HepG2 (cell line): ENCODE measurements around the gene OBSL1. TPM values are rescaled to one million over a fixed set of nuclear protein-coding genes. Genes with fewer than 3 reads are reported as not detected.

Experiments
- DNMT1 ChIP-seq: sonication (generic); formaldehyde crosslinking; IDR thresholded peaks from 2 replicates; pipeline ENCODE4 v1.5.1; 2020; ENCODE audit warnings: mild to moderate bottlenecking, missing genetic modification reagents
- ETV6 ChIP-seq: sonication (generic); formaldehyde crosslinking; conservative IDR thresholded peaks from 2 replicates; pipeline ENCODE4 v1.4.0; 2020; ENCODE audit warnings: missing genetic modification reagents
- FOXA3 ChIP-seq: IDR thresholded peaks from 2 replicates; pipeline ENCODE4 v1.6.1; 2016; ENCODE audit warnings: missing genetic modification reagents, missing compliant biosample characterization
- GATA4 ChIP-seq: sonication (generic); IDR thresholded peaks from 2 replicates; pipeline ENCODE4 v1.6.1; 2016; ENCODE audit warnings: antibody characterized with exemption, low read depth, borderline replicate concordance
- HOXD1 ChIP-seq: sonication (generic); formaldehyde crosslinking; IDR thresholded peaks from 2 replicates; pipeline ENCODE4 v1.5.0; 2020; ENCODE audit warnings: missing genetic modification reagents
- KDM4B ChIP-seq: sonication (generic); formaldehyde crosslinking; IDR thresholded peaks from 2 replicates; pipeline ENCODE4 v1.4.0; 2020; ENCODE audit warnings: missing genetic modification reagents
- MIER3 ChIP-seq: IDR thresholded peaks from 2 replicates; pipeline ENCODE4 v1.6.1; 2016; ENCODE audit warnings: missing compliant biosample characterization, borderline replicate concordance
- MYNN ChIP-seq: sonication (generic); formaldehyde crosslinking; IDR thresholded peaks from 2 replicates; pipeline ENCODE4 v1.4.0; 2020; ENCODE audit warnings: mild to moderate bottlenecking, low read depth, missing genetic modification reagents
- NCOA2 ChIP-seq: sonication (generic); formaldehyde crosslinking; IDR thresholded peaks from 2 replicates; pipeline ENCODE4 v1.8.0; 2022; ENCODE audit warnings: inconsistent platforms
- NFE2L1 ChIP-seq: sonication (generic); formaldehyde crosslinking; IDR thresholded peaks from 2 replicates; pipeline ENCODE4 v1.4.0; 2020; ENCODE audit warnings: missing genetic modification reagents, mild to moderate bottlenecking, borderline replicate concordance
- RAD51 ChIP-seq: fragments of 450-650 bp; IDR thresholded peaks from 2 replicates; pipeline ENCODE4 v1.6.1; 2016; ENCODE audit warnings: borderline replicate concordance
- SIX4 ChIP-seq: sonication (generic); formaldehyde crosslinking; IDR thresholded peaks from 2 replicates; pipeline ENCODE4 v1.4.0; 2020; ENCODE audit warnings: missing genetic modification reagents
- SNAPC2 ChIP-seq: sonication (generic); formaldehyde crosslinking; IDR thresholded peaks from 2 replicates; pipeline ENCODE4 v1.8.1; 2022; ENCODE audit warnings: mild to moderate bottlenecking, missing genetic modification reagents
- TCF7L2 ChIP-seq: IDR thresholded peaks from 2 replicates; pipeline ENCODE4 v1.6.1; 2011; ENCODE audit warnings: mild to moderate bottlenecking, low read depth, low read length, moderate library complexity
- U2AF1 ChIP-seq: fragments of 200-400 bp; formaldehyde crosslinking; optimal IDR thresholded peaks from 2 replicates; pipeline ENCODE3; 2017; ENCODE audit warnings: mild to moderate bottlenecking, low read depth, low read length
- ZNF256 ChIP-seq: sonication (generic); formaldehyde crosslinking; conservative IDR thresholded peaks from 2 replicates; pipeline ENCODE4 v1.4.0; 2020; ENCODE audit warnings: missing genetic modification reagents
- ZNF260 ChIP-seq: sonication (generic); formaldehyde crosslinking; IDR thresholded peaks from 2 replicates; pipeline ENCODE4 v1.4.0; 2020; ENCODE audit warnings: missing genetic modification reagents, low read depth, mild to moderate bottlenecking, borderline replicate concordance
- ZNF263 ChIP-seq: sonication (generic); formaldehyde crosslinking; IDR thresholded peaks from 2 replicates; pipeline ENCODE4 v1.4.0; 2020; ENCODE audit warnings: missing genetic modification reagents
- ZNF274 ChIP-seq: sonication (generic); formaldehyde crosslinking; IDR thresholded peaks from 2 replicates; pipeline ENCODE4 v1.5.1; 2020; ENCODE audit warnings: mild to moderate bottlenecking, missing genetic modification reagents
- ZNF44 ChIP-seq: sonication (generic); formaldehyde crosslinking; IDR thresholded peaks from 2 replicates; pipeline ENCODE4 v1.5.1; 2020; ENCODE audit warnings: mild to moderate bottlenecking, missing genetic modification reagents
- ZNF496 ChIP-seq: sonication (generic); formaldehyde crosslinking; IDR thresholded peaks from 2 replicates; pipeline ENCODE4 v1.8.1; 2023; ENCODE audit warnings: mild to moderate bottlenecking, moderate library complexity, missing genetic modification reagents; ENCODE audit not compliant: insufficient replicate concordance
- ZNF652 ChIP-seq: IDR thresholded peaks from 2 replicates; pipeline ENCODE4 v1.6.1; 2016; ENCODE audit warnings: low read depth, borderline replicate concordance
- ZNF782 ChIP-seq: sonication (generic); formaldehyde crosslinking; IDR thresholded peaks from 2 replicates; pipeline ENCODE4 v1.4.0; 2020; ENCODE audit warnings: missing genetic modification reagents, mild to moderate bottlenecking, borderline replicate concordance
- ZNF850 ChIP-seq: sonication (generic); formaldehyde crosslinking; conservative IDR thresholded peaks from 2 replicates; pipeline ENCODE4 v1.9.0; 2021; ENCODE audit warnings: mild to moderate bottlenecking, missing genetic modification reagents
- ZNF879 ChIP-seq: sonication (generic); formaldehyde crosslinking; IDR thresholded peaks from 2 replicates; pipeline ENCODE4 v1.8.1; 2023; ENCODE audit warnings: missing genetic modification reagents
- ZSCAN12 ChIP-seq: sonication (generic); formaldehyde crosslinking; IDR thresholded peaks from 2 replicates; pipeline ENCODE4 v1.9.0; 2021; ENCODE audit warnings: mild to moderate bottlenecking, missing genetic modification reagents
- ZSCAN22 ChIP-seq: sonication (generic); formaldehyde crosslinking; IDR thresholded peaks from 2 replicates; pipeline ENCODE4 v1.4.0; 2020; ENCODE audit warnings: mild to moderate bottlenecking, missing genetic modification reagents
- polyA plus RNA-seq, 8 experiments: library from polyadenylated mRNA; depleted of rRNA in 3 of 8; stranded (reverse) in 7 of 8; unstranded in 1 of 8; fragments of >200 nt; fragmentation: Illumina TruSeq in 4 of 8; extraction: Trizol in 4 of 8; gene quantifications; 2 replicates each; pipeline versions ENCODE4 v1.2.1 to v1.2.3, GENCODE V29; 2011 to 2016; ENCODE audit warnings: low read depth in 4 of 8, missing spikeins in 1 of 8, mixed read lengths in 1 of 8; ENCODE audit not compliant: insufficient read depth in 1 of 8
- total RNA-seq, 5 experiments: library from RNA; depleted of rRNA; stranded (reverse); fragments of >200 nt; fragmentation: Illumina TruSeq; extraction: Trizol; gene quantifications; 2 replicates each; pipeline ENCODE4 v1.2.3, GENCODE V29; 2016; ENCODE audit warnings: low read depth in 1 of 5
- TF ChIP-seq, protein P1 (sequence below): sonication (generic); formaldehyde crosslinking; IDR thresholded peaks from 2 replicates; pipeline ENCODE4 v1.8.1; 2022; ENCODE audit warnings: mild to moderate bottlenecking, missing genetic modification reagents
- TF ChIP-seq, protein P2 (sequence below): sonication (generic); formaldehyde crosslinking; conservative IDR thresholded peaks from 2 replicates; pipeline ENCODE4 v1.5.0; 2020; ENCODE audit warnings: missing genetic modification reagents
- TF ChIP-seq, protein P3 (sequence below): sonication (generic); formaldehyde crosslinking; IDR thresholded peaks from 2 replicates; pipeline ENCODE4 v1.9.0; 2021; ENCODE audit warnings: missing genetic modification reagents, mild to moderate bottlenecking, borderline replicate concordance

Gene OBSL1
- total and polyA plus RNA-seq, 2 of the 13 experiments (the other 11 are each of a cell fraction or from before 2014, with no cell fraction given): 86.7 to 218 TPM

DNA sequence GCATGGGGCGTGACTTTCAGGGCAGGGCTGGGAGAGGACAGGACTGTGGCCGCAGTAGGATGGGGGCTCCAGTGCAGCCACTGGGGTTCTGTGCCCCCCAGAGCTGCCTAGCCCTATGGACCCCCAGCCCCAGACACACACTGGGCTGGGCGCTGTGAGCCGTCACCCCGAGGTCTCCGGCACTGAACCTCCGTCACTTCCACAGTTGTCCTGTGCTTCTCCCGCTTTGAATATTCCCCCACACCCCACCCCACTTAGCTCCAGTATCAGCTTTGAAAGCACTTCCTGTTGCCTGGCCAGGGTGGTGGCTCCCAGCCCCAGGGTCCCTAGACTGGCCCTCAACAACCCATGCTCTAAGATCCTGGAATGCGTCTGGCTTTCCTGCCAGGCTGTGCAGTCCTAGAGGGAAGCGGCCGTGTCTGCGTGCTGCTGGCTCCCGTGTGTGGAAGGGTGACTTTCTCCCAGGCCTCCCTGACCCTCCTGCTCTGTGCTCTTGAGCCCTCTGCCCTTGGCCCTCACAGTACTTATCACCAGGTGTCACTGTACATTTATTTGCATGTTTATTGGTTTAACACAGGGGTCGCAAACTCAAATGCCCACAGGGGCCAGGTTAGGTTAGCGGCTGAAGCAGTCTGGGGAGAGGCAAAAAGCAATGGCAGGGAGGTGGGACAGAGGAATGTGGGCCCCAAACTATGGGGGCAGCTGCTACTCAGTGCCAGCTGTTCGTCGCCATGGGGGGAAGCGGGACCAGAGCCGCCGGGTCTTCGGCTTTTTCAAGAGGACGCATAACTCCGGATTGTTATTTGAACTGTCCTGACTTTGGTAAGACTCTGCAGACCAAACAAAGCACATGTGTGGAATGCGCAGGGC lies 9.9 kb downstream of the OBSL1 start (continued):
- no peak for TF ChIP-seq ZSCAN12 (CRISPR knock-in tag)
- no peak for TF ChIP-seq GATA4
- no peak; the same call in 1 of the 2 replicates for TF ChIP-seq ZNF274 (CRISPR knock-in tag)
- TF ChIP-seq ZNF782 (CRISPR knock-in tag): no peak
- TF ChIP-seq TCF7L2: no peak
- TF ChIP-seq, protein P1, sequence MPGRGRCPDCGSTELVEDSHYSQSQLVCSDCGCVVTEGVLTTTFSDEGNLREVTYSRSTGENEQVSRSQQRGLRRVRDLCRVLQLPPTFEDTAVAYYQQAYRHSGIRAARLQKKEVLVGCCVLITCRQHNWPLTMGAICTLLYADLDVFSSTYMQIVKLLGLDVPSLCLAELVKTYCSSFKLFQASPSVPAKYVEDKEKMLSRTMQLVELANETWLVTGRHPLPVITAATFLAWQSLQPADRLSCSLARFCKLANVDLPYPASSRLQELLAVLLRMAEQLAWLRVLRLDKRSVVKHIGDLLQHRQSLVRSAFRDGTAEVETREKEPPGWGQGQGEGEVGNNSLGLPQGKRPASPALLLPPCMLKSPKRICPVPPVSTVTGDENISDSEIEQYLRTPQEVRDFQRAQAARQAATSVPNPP (CRISPR knock-in tag): 0 out of 2 replicates have a peak, but pooled peaks have one; percentile 54
- no peak for TF ChIP-seq MYNN
- TF ChIP-seq FOXA3 (CRISPR knock-in tag): peak; percentile 11; the same call in 1 of the 2 replicates
- no peak for TF ChIP-seq MIER3
- no peak; the same call in 1 of the 2 replicates for TF ChIP-seq ZNF44 (CRISPR knock-in tag)
- TF ChIP-seq ZNF850 (CRISPR knock-in tag): no peak
- TF ChIP-seq, protein P2, sequence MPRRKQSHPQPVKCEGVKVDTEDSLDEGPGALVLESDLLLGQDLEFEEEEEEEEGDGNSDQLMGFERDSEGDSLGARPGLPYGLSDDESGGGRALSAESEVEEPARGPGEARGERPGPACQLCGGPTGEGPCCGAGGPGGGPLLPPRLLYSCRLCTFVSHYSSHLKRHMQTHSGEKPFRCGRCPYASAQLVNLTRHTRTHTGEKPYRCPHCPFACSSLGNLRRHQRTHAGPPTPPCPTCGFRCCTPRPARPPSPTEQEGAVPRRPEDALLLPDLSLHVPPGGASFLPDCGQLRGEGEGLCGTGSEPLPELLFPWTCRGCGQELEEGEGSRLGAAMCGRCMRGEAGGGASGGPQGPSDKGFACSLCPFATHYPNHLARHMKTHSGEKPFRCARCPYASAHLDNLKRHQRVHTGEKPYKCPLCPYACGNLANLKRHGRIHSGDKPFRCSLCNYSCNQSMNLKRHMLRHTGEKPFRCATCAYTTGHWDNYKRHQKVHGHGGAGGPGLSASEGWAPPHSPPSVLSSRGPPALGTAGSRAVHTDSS: no peak
- no peak for TF ChIP-seq ETV6
- TF ChIP-seq KDM4B (CRISPR knock-in tag): no peak
- TF ChIP-seq ZNF263 (CRISPR knock-in tag): no peak
- TF ChIP-seq DNMT1: no peak
- TF ChIP-seq RAD51: no peak
- no peak for TF ChIP-seq HOXD1 (CRISPR knock-in tag)
- TF ChIP-seq ZNF256 (CRISPR knock-in tag): no peak
- no peak for TF ChIP-seq ZNF496 (CRISPR knock-in tag)
- TF ChIP-seq NFE2L1: no peak
- no peak for TF ChIP-seq ZNF879
- peak; percentile 51; the same call in 1 of the 2 replicates for TF ChIP-seq SNAPC2 (CRISPR knock-in tag)
- TF ChIP-seq, protein P3, sequence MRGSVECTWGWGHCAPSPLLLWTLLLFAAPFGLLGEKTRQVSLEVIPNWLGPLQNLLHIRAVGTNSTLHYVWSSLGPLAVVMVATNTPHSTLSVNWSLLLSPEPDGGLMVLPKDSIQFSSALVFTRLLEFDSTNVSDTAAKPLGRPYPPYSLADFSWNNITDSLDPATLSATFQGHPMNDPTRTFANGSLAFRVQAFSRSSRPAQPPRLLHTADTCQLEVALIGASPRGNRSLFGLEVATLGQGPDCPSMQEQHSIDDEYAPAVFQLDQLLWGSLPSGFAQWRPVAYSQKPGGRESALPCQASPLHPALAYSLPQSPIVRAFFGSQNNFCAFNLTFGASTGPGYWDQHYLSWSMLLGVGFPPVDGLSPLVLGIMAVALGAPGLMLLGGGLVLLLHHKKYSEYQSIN (CRISPR knock-in tag): no peak
- no peak for TF ChIP-seq U2AF1
- no peak for TF ChIP-seq ZSCAN22
- TF ChIP-seq NCOA2 (CRISPR knock-in tag): no peak
- no peak for TF ChIP-seq SIX4 (CRISPR knock-in tag)
- no peak for TF ChIP-seq ZNF260
- TF ChIP-seq ZNF652 (CRISPR knock-in tag): no peak
